Stomach (tissue), 9 donors: ENCODE results near the gene SAMD3. TPM values are rescaled to one million over a fixed set of nuclear protein-coding genes. Genes with fewer than 3 reads are reported as not detected.
"Not testable (repeated sequence)": the region's sequence is repeated elsewhere in the genome, so short reads cannot be mapped to it uniquely, and the experiment has no call there.

Experiments
- DNase-seq, 2 donors: peaks; one replicate each; pipeline versions ENCODE4 v3.0.0 to v3.0.0-alpha.2; 2013 to 2019
- H3K27ac ChIP-seq, 5 donors: fragments of 200-600 bp in 4 of 5; sonication (generic) in 4 of 5; one replicate each; pipeline ENCODE4 v1.5.1; 2013 to 2019; ENCODE audit warnings: mild to moderate bottlenecking in 1 of 5, moderate library complexity in 1 of 5
- H3K27me3 ChIP-seq, 3 donors: fragments of 200-600 bp; sonication (generic); one replicate each; pipeline ENCODE4 v1.5.1; 2017 to 2019; ENCODE audit warnings: mixed run types in 1 of 3
- H3K36me3 ChIP-seq, 4 donors: fragments of 200-600 bp; sonication (generic); 1 replicate in 3 of 4; 2 replicates in 1 of 4; pipeline ENCODE4 v1.5.1; 2016 to 2019
- H3K4me1 ChIP-seq, 4 donors: fragments of 200-600 bp; sonication (generic); one replicate each; pipeline ENCODE4 v1.5.1; 2016 to 2019
- H3K4me3 ChIP-seq, 4 donors: fragments of 200-600 bp; sonication (generic) in 3 of 4; one replicate each; pipeline ENCODE4 v1.5.1; 2016 to 2019; ENCODE audit warnings: mild to moderate bottlenecking in 1 of 4
- H3K9me3 ChIP-seq, 4 donors: fragments of 200-600 bp; sonication (generic); one replicate each; pipeline ENCODE4 v1.5.1; 2016 to 2019
- EP300 ChIP-seq: sonication (generic); formaldehyde crosslinking; IDR thresholded peaks from one replicate; pipeline ENCODE4 v1.6.1; 2017; ENCODE audit warnings: antibody characterized with exemption
- POLR2A ChIP-seq, 4 donors: fragments of 450-650 bp; IDR thresholded peaks; one replicate each; pipeline ENCODE4 v1.6.1; 2016; ENCODE audit warnings: antibody characterized with exemption in 4 of 4, control low read depth in 2 of 4, mild to moderate bottlenecking in 1 of 4, moderate library complexity in 1 of 4
- POLR2AphosphoS5 ChIP-seq, 3 donors: sonication (generic); formaldehyde crosslinking; IDR thresholded peaks; one replicate each; pipeline ENCODE4 v1.6.1; 2016; ENCODE audit warnings: antibody characterized with exemption in 3 of 3
- WGBS, 5 donors: extraction: QIAGEN DNeasy Blood & Tissue Kit in 3 of 5; methylation state at CpG; one replicate each; pipeline versions ENCODE4 v1.1.5 to v1.1.7; 2013 to 2018; 5-methylcytosine and 5-hydroxymethylcytosine counted together
- intact Hi-C: fragments of 100-400 bp; cut with DNase I; formaldehyde crosslinking; loops from one replicate; pipeline ENCODE4 v1.15.1; 2023; ENCODE audit warnings: low total_unique reads
- polyA plus RNA-seq, 3 donors: library from polyadenylated mRNA; stranded (reverse); fragments of 200-250 nt; gene quantifications; one replicate each; pipeline ENCODE4 v1.2.3, GENCODE V29; 2013
- total RNA-seq, 5 donors: library from RNA; depleted of rRNA; stranded (reverse); fragments of >200 nt; gene quantifications; one replicate each; pipeline versions ENCODE4 v1.1.0 to v1.2.3, GENCODE V29; 2014 to 2016
- TF ChIP-seq, protein P1 (sequence below), 7 experiments: fragments of 450-650 bp in 4 of 7; fragments of 200-600 bp in 3 of 7; sonication (generic) in 3 of 7; IDR thresholded peaks; one replicate each; pipeline ENCODE4 v1.5.1; 2016 to 2019; ENCODE audit warnings: antibody characterized with exemption in 7 of 7, control low read depth in 2 of 7, mild to moderate bottlenecking in 1 of 7
- donor health status: healthy with polysubstance abuse.
- donor health status: Bipolar disorder and iron deficiency.
- donor health status: healthy.

Gene SAMD3
- total and polyA plus RNA-seq, 8 donors, result 0.15 to 4.2 (median 1.3) TPM; not detected in 2

GRCh38 chr6:130198483-130199035 lies 24.2 kb downstream of the SAMD3 start:
- TF ChIP-seq POLR2A (IDR thresholded peaks at IDR 0.05), result no peak
- TF ChIP-seq POLR2AphosphoS5 (IDR thresholded peaks at IDR 0.05), result no peak
- no peak for TF ChIP-seq EP300
- TF ChIP-seq, protein P1, sequence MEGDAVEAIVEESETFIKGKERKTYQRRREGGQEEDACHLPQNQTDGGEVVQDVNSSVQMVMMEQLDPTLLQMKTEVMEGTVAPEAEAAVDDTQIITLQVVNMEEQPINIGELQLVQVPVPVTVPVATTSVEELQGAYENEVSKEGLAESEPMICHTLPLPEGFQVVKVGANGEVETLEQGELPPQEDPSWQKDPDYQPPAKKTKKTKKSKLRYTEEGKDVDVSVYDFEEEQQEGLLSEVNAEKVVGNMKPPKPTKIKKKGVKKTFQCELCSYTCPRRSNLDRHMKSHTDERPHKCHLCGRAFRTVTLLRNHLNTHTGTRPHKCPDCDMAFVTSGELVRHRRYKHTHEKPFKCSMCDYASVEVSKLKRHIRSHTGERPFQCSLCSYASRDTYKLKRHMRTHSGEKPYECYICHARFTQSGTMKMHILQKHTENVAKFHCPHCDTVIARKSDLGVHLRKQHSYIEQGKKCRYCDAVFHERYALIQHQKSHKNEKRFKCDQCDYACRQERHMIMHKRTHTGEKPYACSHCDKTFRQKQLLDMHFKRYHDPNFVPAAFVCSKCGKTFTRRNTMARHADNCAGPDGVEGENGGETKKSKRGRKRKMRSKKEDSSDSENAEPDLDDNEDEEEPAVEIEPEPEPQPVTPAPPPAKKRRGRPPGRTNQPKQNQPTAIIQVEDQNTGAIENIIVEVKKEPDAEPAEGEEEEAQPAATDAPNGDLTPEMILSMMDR (IDR thresholded peaks at IDR 0.05), result no peak
- H3K9me3 ChIP-seq, result no peaks in the 10 kb centered on the region
- no peaks in the 10 kb centered on the region for H3K4me1 ChIP-seq
- WGBS, 5 donors, result 79 to 92% (median 80%) methylated on average over 2 of the region's 2 CpGs
- intact Hi-C loops, result no loop called here
- H3K27ac ChIP-seq, result no peak overlapping the region
- H3K27me3 ChIP-seq, result no peaks in the 10 kb centered on the region
- H3K36me3 ChIP-seq, result no peaks in the 10 kb centered on the region
- DNase-seq, result no peak
- H3K4me3 ChIP-seq, result no peak overlapping the region

DNA sequence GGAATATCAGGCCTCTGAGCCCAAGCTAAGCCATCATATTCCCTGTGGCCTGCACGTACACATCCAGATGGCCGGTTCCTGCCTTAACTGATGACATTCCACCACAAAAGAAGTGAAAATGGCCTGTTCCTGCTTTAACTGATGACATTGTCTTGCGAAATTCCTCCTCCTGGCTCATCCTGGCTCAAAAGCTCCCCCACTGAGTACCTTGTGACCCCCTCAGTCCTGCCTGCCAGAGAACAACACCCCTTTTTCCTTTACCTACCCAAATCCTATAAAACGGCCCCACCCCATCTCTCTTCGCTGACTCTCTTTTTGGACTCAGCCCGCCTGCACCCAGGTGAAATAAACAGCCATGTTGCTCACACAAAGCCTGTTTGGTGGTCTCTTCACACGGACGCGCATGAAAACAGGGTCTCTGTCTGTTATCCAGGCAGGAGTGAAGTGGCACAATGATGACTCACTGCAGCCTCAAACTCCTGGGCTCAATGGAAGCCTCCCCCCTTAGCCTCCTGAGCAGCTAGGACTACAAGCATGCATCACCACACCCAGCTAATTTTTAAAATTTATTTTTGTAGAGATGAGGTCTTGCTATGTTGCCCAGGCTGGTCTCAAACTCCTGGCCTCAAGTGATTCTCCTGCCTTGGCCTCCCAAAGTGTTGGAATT lies 24.8 kb downstream of the SAMD3 start:
- H3K36me3 ChIP-seq, H3K4me1 ChIP-seq, H3K9me3 ChIP-seq, H3K4me3 ChIP-seq, DNase-seq, H3K27ac ChIP-seq, intact Hi-C loops, H3K27me3 ChIP-seq: not testable (repeated sequence)
- WGBS, 5 donors, result 86 to 97% (median 92%) methylated on average over 9 of the region's 9 CpGs

- H3K27ac ChIP-seq, DNase-seq, H3K36me3 ChIP-seq, H3K4me3 ChIP-seq, H3K27me3 ChIP-seq, H3K4me1 ChIP-seq, H3K9me3 ChIP-seq, intact Hi-C loops: not testable (repeated sequence)
- WGBS, 5 donors, result 78 to 93% (median 86%) methylated on average over 4 of the region's 4 CpGs
Measured at GRCh38 chr6:130194434-130194833, 28.3 kb downstream of the SAMD3 start.

- no peaks in the 10 kb centered on the region for H3K36me3 ChIP-seq
- H3K4me3 ChIP-seq, result no peak overlapping the region
- H3K27ac ChIP-seq, result no peak overlapping the region
- intact Hi-C loops, result no loop called here
- 70 to 77% (median 72%) methylated on average over 8 of the region's 8 CpGs for WGBS, 5 donors
- no peak for DNase-seq
- no peak for TF ChIP-seq EP300
- TF ChIP-seq, protein P1 (IDR thresholded peaks at IDR 0.05), result no peak
- TF ChIP-seq POLR2AphosphoS5 (IDR thresholded peaks at IDR 0.05), result no peak
- TF ChIP-seq POLR2A (IDR thresholded peaks at IDR 0.05), result no peak
- no peaks in the 10 kb centered on the region for H3K27me3 ChIP-seq
- H3K4me1 ChIP-seq, result no peaks in the 10 kb centered on the region
- H3K9me3 ChIP-seq, result no peaks in the 10 kb centered on the region
Measured at GRCh38 chr6:130190701-130191690, 31.8 kb downstream of the SAMD3 start.

DNA sequence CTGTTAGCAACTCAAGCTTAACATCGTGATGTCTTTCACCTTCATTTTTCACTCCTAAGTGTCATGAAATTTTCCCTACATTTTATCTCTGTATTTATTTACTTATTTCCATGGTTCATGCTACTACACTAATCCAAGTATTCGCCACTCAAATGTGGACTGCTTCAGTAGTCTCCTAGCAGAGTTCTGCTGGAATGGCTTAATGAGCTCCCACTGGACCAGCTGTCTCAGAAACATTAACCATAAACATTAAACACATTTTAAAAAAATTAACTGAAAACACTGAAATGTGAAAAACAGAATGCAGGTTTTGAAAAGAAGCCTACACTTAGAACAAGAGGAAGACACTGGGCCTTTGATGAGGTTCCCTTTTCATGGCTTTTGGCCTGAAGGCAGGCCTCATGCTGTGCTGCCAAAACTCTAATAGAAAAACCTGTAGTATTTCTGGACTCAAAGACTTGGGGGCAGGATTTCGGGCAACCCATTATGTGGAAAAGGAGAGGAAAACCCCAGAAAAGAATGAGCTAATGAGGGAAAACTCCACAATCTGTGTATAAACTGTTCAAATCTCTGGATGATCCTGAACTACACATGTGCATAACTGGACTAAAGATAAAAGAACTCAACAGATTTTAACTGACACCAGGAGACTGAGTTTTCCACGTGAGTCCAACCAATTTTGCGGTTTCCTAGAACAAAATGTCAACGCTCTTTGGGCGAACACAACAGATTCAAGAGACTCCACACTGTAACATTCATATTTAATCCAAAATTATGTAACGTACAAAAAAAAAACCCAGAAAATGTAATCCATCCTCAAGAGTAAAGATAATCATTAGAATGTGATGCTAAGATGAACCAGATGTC lies 33.0 kb downstream of the SAMD3 start:
- H3K27me3 ChIP-seq, result no peaks in the 10 kb centered on the region
- H3K36me3 ChIP-seq, result no peaks in the 10 kb centered on the region
- H3K4me3 ChIP-seq, result no peak overlapping the region
- intact Hi-C loops, result no loop called here
- H3K9me3 ChIP-seq, result no peaks in the 10 kb centered on the region
- WGBS, 5 donors, result 84 to 90% (median 89%) methylated on average over 8 of the region's 8 CpGs
- TF ChIP-seq EP300 (no peak), POLR2AphosphoS5 (IDR thresholded peaks at IDR 0.05) (no peak), POLR2A (IDR thresholded peaks at IDR 0.05) (no peak)
- TF ChIP-seq, protein P1 (IDR thresholded peaks at IDR 0.05), result no peak
- H3K27ac ChIP-seq, result no peak overlapping the region
- no peaks in the 10 kb centered on the region for H3K4me1 ChIP-seq
- DNase-seq, result peak in 1 of 2 donors; percentile 14
